Right lobe of liver (tissue), 4 donors: Measurements from ENCODE around the gene RNF150.

Experiments
- POLR2A ChIP-seq: fragments of 450-650 bp; IDR thresholded peaks from one replicate; pipeline ENCODE4 v1.6.1; 2017; ENCODE audit warnings: antibody characterized with exemption, mild to moderate bottlenecking
- TF ChIP-seq, protein P1 (sequence below), 4 donors: fragments of 200-600 bp in 3 of 4; fragments of 450-650 bp in 1 of 4; IDR thresholded peaks; one replicate each; pipeline versions ENCODE4 v1.5.1 to v1.8.0; 2016 to 2022; ENCODE audit warnings: antibody characterized with exemption in 4 of 4, mild to moderate bottlenecking in 2 of 4
- donor health status: DM: no; HTN: no; CAD: no.
- donor health status: DM: no; HTN: no; CAD: no.
- donor health status: DM: no; HTN: yes; CAD: no.

DNA sequence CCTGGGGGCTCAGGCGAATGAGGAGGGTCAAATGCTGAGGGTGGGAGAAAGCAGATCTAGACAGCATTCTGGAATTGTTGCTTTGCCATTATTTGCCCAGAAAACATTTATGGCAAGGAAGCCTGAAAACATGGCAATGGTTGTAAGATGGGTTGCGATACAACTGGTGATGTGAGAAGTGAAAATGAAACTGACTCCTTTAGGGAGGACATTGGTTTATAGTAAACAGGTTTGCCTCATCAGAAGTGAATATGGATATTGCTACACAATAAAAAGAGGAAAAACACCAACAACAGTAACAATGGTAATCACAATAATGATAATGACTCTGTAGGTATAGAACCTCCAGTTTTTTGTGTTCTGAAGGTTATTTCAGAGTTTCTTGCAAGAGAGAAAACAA is 270.1 kb downstream of the RNF150 start:
- no peak for TF ChIP-seq POLR2A
- TF ChIP-seq, protein P1, sequence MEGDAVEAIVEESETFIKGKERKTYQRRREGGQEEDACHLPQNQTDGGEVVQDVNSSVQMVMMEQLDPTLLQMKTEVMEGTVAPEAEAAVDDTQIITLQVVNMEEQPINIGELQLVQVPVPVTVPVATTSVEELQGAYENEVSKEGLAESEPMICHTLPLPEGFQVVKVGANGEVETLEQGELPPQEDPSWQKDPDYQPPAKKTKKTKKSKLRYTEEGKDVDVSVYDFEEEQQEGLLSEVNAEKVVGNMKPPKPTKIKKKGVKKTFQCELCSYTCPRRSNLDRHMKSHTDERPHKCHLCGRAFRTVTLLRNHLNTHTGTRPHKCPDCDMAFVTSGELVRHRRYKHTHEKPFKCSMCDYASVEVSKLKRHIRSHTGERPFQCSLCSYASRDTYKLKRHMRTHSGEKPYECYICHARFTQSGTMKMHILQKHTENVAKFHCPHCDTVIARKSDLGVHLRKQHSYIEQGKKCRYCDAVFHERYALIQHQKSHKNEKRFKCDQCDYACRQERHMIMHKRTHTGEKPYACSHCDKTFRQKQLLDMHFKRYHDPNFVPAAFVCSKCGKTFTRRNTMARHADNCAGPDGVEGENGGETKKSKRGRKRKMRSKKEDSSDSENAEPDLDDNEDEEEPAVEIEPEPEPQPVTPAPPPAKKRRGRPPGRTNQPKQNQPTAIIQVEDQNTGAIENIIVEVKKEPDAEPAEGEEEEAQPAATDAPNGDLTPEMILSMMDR (IDR thresholded peaks at IDR 0.05): no peak
